Neuronal stem cell (in vitro differentiated cells): ENCODE measurements around the gene CCDC34.

Source experiments
- DNase-seq: peaks from one replicate; pipeline ENCODE4 v3.0.0-alpha.2; 2013; ENCODE audit warnings: low spot score
- H2AFZ ChIP-seq: one replicate; pipeline ENCODE4 v1.6.1; 2013; ENCODE audit warnings: mild to moderate bottlenecking, low read length, inconsistent platforms
- H2AK5ac ChIP-seq: 2 replicates; pipeline ENCODE4 v1.6.1; 2013; ENCODE audit warnings: low read depth, mild to moderate bottlenecking, inconsistent platforms, low read length, moderate library complexity, mixed read lengths
- H2BK120ac ChIP-seq: 2 replicates; pipeline ENCODE4 v1.6.1; 2013; ENCODE audit warnings: low read depth, mild to moderate bottlenecking, inconsistent platforms, low read length, moderate library complexity, mixed read lengths
- H2BK12ac ChIP-seq: one replicate; pipeline ENCODE4 v1.6.1; 2013; ENCODE audit warnings: low read length, inconsistent platforms
- H2BK15ac ChIP-seq: 2 replicates; pipeline ENCODE4 v1.6.1; 2013; ENCODE audit warnings: mild to moderate bottlenecking, low read length, inconsistent platforms, mixed read lengths
- H2BK5ac ChIP-seq: one replicate; pipeline ENCODE4 v1.6.1; 2013; ENCODE audit warnings: inconsistent platforms, mild to moderate bottlenecking, low read length, moderate library complexity
- H3K14ac ChIP-seq: one replicate; pipeline ENCODE4 v1.6.1; 2013; ENCODE audit warnings: low read length, inconsistent platforms
- H3K18ac ChIP-seq: 2 replicates; pipeline ENCODE4 v1.6.1; 2013; ENCODE audit warnings: low read length, inconsistent platforms
- H3K23ac ChIP-seq: 2 replicates; pipeline ENCODE4 v1.6.1; 2013; ENCODE audit warnings: low read depth, mild to moderate bottlenecking, mixed read lengths, low read length, inconsistent platforms; ENCODE audit not compliant: poor library complexity
- H3K27ac ChIP-seq: replicated peaks from 3 replicates; pipeline ENCODE4 v1.5.1; 2013; ENCODE audit warnings: low read length, inconsistent platforms
- H3K27me3 ChIP-seq, 3 experiments: 2 replicates each; pipeline ENCODE4 v1.6.1; 2013; ENCODE audit warnings: low read length in 3 of 3, mild to moderate bottlenecking in 2 of 3, inconsistent platforms in 1 of 3, low read depth in 1 of 3, mixed read lengths in 1 of 3, moderate library complexity in 1 of 3; ENCODE audit not compliant: control insufficient read depth in 3 of 3, insufficient read depth in 3 of 3
- H3K36me3 ChIP-seq, 2 donors: replicated peaks in 1 of 2; 2 replicates each; pipeline ENCODE4 v1.6.1; 2013; ENCODE audit warnings: low read length in 2 of 2; ENCODE audit not compliant: control insufficient read depth in 2 of 2, insufficient read depth in 2 of 2
- H3K4ac ChIP-seq: 2 replicates; pipeline ENCODE4 v1.6.1; 2013; ENCODE audit warnings: inconsistent platforms, mild to moderate bottlenecking, low read length, moderate library complexity
- H3K4me1 ChIP-seq, 2 donors: 1 replicate in 1 of 2; 2 replicates in 1 of 2; pipeline ENCODE4 v1.6.1; 2013; ENCODE audit warnings: low read length in 2 of 2, low read depth in 1 of 2; ENCODE audit not compliant: control insufficient read depth in 2 of 2, insufficient read depth in 1 of 2
- H3K4me2 ChIP-seq: one replicate; pipeline ENCODE4 v1.6.1; 2013; ENCODE audit warnings: mild to moderate bottlenecking, low read length, inconsistent platforms; ENCODE audit not compliant: insufficient read depth, poor library complexity, severe bottlenecking
- H3K4me3 ChIP-seq, 2 donors: 2 replicates each; pipeline ENCODE4 v1.5.1; 2013; ENCODE audit warnings: low read length in 2 of 2, mild to moderate bottlenecking in 2 of 2, inconsistent platforms in 1 of 2, moderate library complexity in 1 of 2
- H3K79me1 ChIP-seq: one replicate; pipeline ENCODE4 v1.6.1; 2013; ENCODE audit warnings: low read depth, mild to moderate bottlenecking, inconsistent platforms, low read length, moderate library complexity
- H3K9ac ChIP-seq: one replicate; pipeline ENCODE4 v1.6.1; 2013; ENCODE audit warnings: mild to moderate bottlenecking, low read depth, low read length, inconsistent platforms; ENCODE audit not compliant: poor library complexity
- H3K9me3 ChIP-seq, 2 donors: replicated peaks in 1 of 2; 2 replicates each; pipeline versions ENCODE3 to v1.6.1; 2013; ENCODE audit warnings: low read length in 2 of 2, mild to moderate bottlenecking in 2 of 2, inconsistent platforms in 1 of 2, low read depth in 1 of 2, mixed read lengths in 1 of 2, moderate library complexity in 1 of 2; ENCODE audit not compliant: control insufficient read depth in 2 of 2, insufficient read depth in 1 of 2
- H4K8ac ChIP-seq: one replicate; pipeline ENCODE4 v1.6.1; 2013; ENCODE audit warnings: low read depth, mild to moderate bottlenecking, inconsistent platforms, low read length, moderate library complexity
- H4K91ac ChIP-seq: one replicate; pipeline ENCODE4 v1.6.1; 2013; ENCODE audit warnings: low read length, low read depth, mild to moderate bottlenecking, inconsistent platforms; ENCODE audit not compliant: poor library complexity
- WGBS, 2 donors: extraction: QIAGEN DNeasy Blood & Tissue Kit; methylation state at CpG; one replicate each; pipeline ENCODE4 v1.1.7; 2013; ENCODE audit warnings: missing lambda C conversion rate in 2 of 2, mixed read lengths in 1 of 2; ENCODE audit not compliant: insufficient read length in 2 of 2, insufficient replicate concordance in 1 of 2; ENCODE audit errors: extremely low coverage in 2 of 2; 5-methylcytosine and 5-hydroxymethylcytosine counted together

The CCDC34 gene

GRCh38 chr11:27405134-27405533 lies 42.1 kb upstream of the CCDC34 start:
- peaks cover 4 to 13% of the 10 kb centered on the region in 2 donors for H3K36me3 ChIP-seq
- no peak overlapping the region for H3K27ac ChIP-seq
- no peak overlapping the region for H3K14ac ChIP-seq
- H3K9me3 ChIP-seq: peaks cover 0 to 8% of the 10 kb centered on the region in 2 donors
- H2BK120ac ChIP-seq: no peak overlapping the region
- H4K8ac ChIP-seq: no peak overlapping the region
- no peak overlapping the region for H2BK5ac ChIP-seq
- H3K9ac ChIP-seq: no peak overlapping the region
- no peak overlapping the region for H2AK5ac ChIP-seq
- H4K91ac ChIP-seq: no peak overlapping the region
- H3K4me3 ChIP-seq: no peak overlapping the region
- 100% methylated on average over 1 to 2 of the region's 3 CpGs for WGBS, 2 donors
- H3K4me1 ChIP-seq: no peaks in the 10 kb centered on the region
- peaks cover 2% of the 10 kb centered on the region for H3K79me1 ChIP-seq
- no peak overlapping the region for H3K4me2 ChIP-seq
- H2BK15ac ChIP-seq: no peak overlapping the region
- H2AFZ ChIP-seq: no peak overlapping the region
- no peaks in the 10 kb centered on the region for H3K27me3 ChIP-seq
- DNase-seq: no peak
- H2BK12ac ChIP-seq: no peak overlapping the region
- no peak overlapping the region for H3K23ac ChIP-seq
- no peak overlapping the region for H3K4ac ChIP-seq
- no peak overlapping the region for H3K18ac ChIP-seq

GRCh38 chr11:27404427-27404826 lies 41.4 kb upstream of the CCDC34 start:
- no peak overlapping the region for H3K27ac ChIP-seq
- H3K27me3 ChIP-seq: no peaks in the 10 kb centered on the region
- H2BK120ac ChIP-seq: no peak overlapping the region
- H3K18ac ChIP-seq: no peak overlapping the region
- H4K91ac ChIP-seq: no peak overlapping the region
- DNase-seq: no peak
- H3K4me1 ChIP-seq: no peaks in the 10 kb centered on the region
- no peak overlapping the region for H3K14ac ChIP-seq
- no peak overlapping the region for H2AFZ ChIP-seq
- H2BK12ac ChIP-seq: no peak overlapping the region
- H4K8ac ChIP-seq: no peak overlapping the region
- H3K36me3 ChIP-seq: peaks cover 4 to 10% of the 10 kb centered on the region in 2 donors
- no peak overlapping the region for H3K4me3 ChIP-seq
- H3K79me1 ChIP-seq: peaks cover 2% of the 10 kb centered on the region
- no peak overlapping the region for H2AK5ac ChIP-seq
- WGBS, 2 donors: no CpG with 5 or more reads among the region's 2 CpGs
- H3K23ac ChIP-seq: no peak overlapping the region
- H2BK5ac ChIP-seq: no peak overlapping the region
- no peak overlapping the region for H3K4ac ChIP-seq
- H3K4me2 ChIP-seq: no peak overlapping the region
- no peak overlapping the region for H2BK15ac ChIP-seq
- H3K9me3 ChIP-seq: peaks cover 0 to 8% of the 10 kb centered on the region in 2 donors
- H3K9ac ChIP-seq: no peak overlapping the region

GRCh38 chr11:27403195-27403594 lies 40.2 kb upstream of the CCDC34 start:
- Histone ChIP-seq H3K4me3 (no peak overlapping the region), H3K18ac (no peak overlapping the region), H3K36me3 (peaks cover 6 to 8% of the 10 kb centered on the region in 2 donors), H2BK12ac (no peak overlapping the region), H4K91ac (no peak overlapping the region), H3K14ac (no peak overlapping the region), H3K27ac (no peak overlapping the region), H3K4ac (no peak overlapping the region), H3K27me3 (no peaks in the 10 kb centered on the region), H2BK120ac (no peak overlapping the region), H3K23ac (no peak overlapping the region), H2BK5ac (no peak overlapping the region), H3K79me1 (peaks cover 2% of the 10 kb centered on the region), H3K4me2 (no peak overlapping the region), H2BK15ac (no peak overlapping the region), H3K4me1 (peaks cover 0 to 4% of the 10 kb centered on the region in 2 donors), H2AFZ (no peak overlapping the region), H3K9ac (no peak overlapping the region), H2AK5ac (no peak overlapping the region), H4K8ac (no peak overlapping the region), H3K9me3 (peaks cover 0 to 8% of the 10 kb centered on the region in 2 donors)
- no CpG with 5 or more reads among the region's 2 CpGs for WGBS, 2 donors
- no peak for DNase-seq

GRCh38 chr11:27402450-27402849 lies 39.4 kb upstream of the CCDC34 start:
- Histone ChIP-seq H3K4me3 (no peak overlapping the region), H2AK5ac (no peak overlapping the region), H3K4me1 (peaks cover 0 to 7% of the 10 kb centered on the region in 2 donors), H2AFZ (no peak overlapping the region), H3K23ac (no peak overlapping the region), H3K9ac (no peak overlapping the region), H2BK12ac (no peak overlapping the region), H3K14ac (no peak overlapping the region), H4K91ac (no peak overlapping the region), H3K4ac (no peak overlapping the region), H4K8ac (no peak overlapping the region), H3K79me1 (peaks cover 2% of the 10 kb centered on the region), H2BK5ac (no peak overlapping the region), H3K27me3 (no peaks in the 10 kb centered on the region), H3K27ac (no peak overlapping the region), H3K18ac (no peak overlapping the region), H2BK15ac (no peak overlapping the region), H3K36me3 (peaks cover 8 to 13% of the 10 kb centered on the region in 2 donors), H2BK120ac (no peak overlapping the region), H3K9me3 (peaks cover 0 to 8% of the 10 kb centered on the region in 2 donors), H3K4me2 (no peak overlapping the region)
- WGBS, 2 donors: no CpG with 5 or more reads among the region's 2 CpGs
- no peak for DNase-seq
